DOHH2 (cell line): ENCODE measurements around the gene RGMA.

ENCODE experiments used
- CTCF ChIP-seq: fragments of 200-600 bp; sonication (generic); IDR thresholded peaks from one replicate; pipeline ENCODE4 v1.5.1; 2014; ENCODE audit warnings: antibody characterized with exemption, mild to moderate bottlenecking, low read depth, low read length; ENCODE audit not compliant: poor library complexity, severe bottlenecking
- EZH2phosphoT487 ChIP-seq: fragments of 200-600 bp; sonication (generic); IDR thresholded peaks from 2 replicates; pipeline ENCODE4 v1.6.1; 2017; ENCODE audit warnings: borderline replicate concordance, mild to moderate bottlenecking, antibody characterized with exemption, low read length, moderate library complexity, mixed read lengths

GRCh38 chr15:93088200-93088980, 621 bp downstream of the RGMA start:
- TF ChIP-seq CTCF (no peak), EZH2phosphoT487 (no peak)
